ENCODE measurements around the gene NOS3. TPM values are rescaled to one million over a fixed set of nuclear protein-coding genes. Genes with fewer than 3 reads are reported as not detected.

NOS3 gene
- total and polyA plus RNA-seq, 9 of the 15 experiments (the other 6 are each of a cell fraction or from before 2014, with no cell fraction given): 1.1 to 121 (median 23.6) TPM

GRCh38 chr7:150988230-150989226 is 2.3 kb upstream of the NOS3 start (continued):
- TF ChIP-seq, protein P1, sequence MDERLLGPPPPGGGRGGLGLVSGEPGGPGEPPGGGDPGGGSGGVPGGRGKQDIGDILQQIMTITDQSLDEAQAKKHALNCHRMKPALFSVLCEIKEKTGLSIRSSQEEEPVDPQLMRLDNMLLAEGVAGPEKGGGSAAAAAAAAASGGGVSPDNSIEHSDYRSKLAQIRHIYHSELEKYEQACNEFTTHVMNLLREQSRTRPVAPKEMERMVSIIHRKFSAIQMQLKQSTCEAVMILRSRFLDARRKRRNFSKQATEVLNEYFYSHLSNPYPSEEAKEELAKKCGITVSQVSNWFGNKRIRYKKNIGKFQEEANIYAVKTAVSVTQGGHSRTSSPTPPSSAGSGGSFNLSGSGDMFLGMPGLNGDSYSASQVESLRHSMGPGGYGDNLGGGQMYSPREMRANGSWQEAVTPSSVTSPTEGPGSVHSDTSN (CRISPR knock-in tag; IDR thresholded peaks at IDR 0.05; ENCODE audit: low read depth): no peak
- TF ChIP-seq, protein P1 (tag; conservative IDR thresholded peaks at IDR 0.05; ENCODE audit: low read depth): 0 out of 2 replicates have a peak, but pooled peaks have one; percentile 16
- TF ChIP-seq PHF21A (IDR thresholded peaks at IDR 0.05; ENCODE audit: borderline replicate concordance, low read depth) (peak; percentile 31; the same call in 1 of the 2 replicates), BHLHE40 (IDR thresholded peaks at IDR 0.05; ENCODE audit: low read length) (peak; percentile 28; the same call in 1 of the 2 replicates), CREM (IDR thresholded peaks at IDR 0.05; ENCODE audit: low read depth) (peak; percentile 52; the same call in 1 of the 2 replicates), SP1 (CRISPR knock-in tag; IDR thresholded peaks at IDR 0.05) (peak; percentile 64), ETS1 (conservative IDR thresholded peaks at IDR 0.05; ENCODE audit: control insufficient read depth, low read depth, low read length) (peak; percentile 39; the same call in 1 of the 2 replicates), ARID1B (IDR thresholded peaks at IDR 0.05) (peak; percentile 31; the same call in 1 of the 2 replicates), CC2D1A (IDR thresholded peaks at IDR 0.05) (peak; percentile 95), MAZ (CRISPR knock-in tag; conservative IDR thresholded peaks at IDR 0.05 in 1 of 2, IDR thresholded peaks at IDR 0.05 in 1 of 2) (peak; percentile 83 to 95), MNT (conservative IDR thresholded peaks at IDR 0.05) (peak in 1 of 2 experiments; percentile 35; a peak in 1 of 4 replicates), ETV5 (CRISPR knock-in tag; IDR thresholded peaks at IDR 0.05; ENCODE audit: low read depth) (peak; percentile 74; the same call in 1 of the 2 replicates)
- TF ChIP-seq, protein P2, sequence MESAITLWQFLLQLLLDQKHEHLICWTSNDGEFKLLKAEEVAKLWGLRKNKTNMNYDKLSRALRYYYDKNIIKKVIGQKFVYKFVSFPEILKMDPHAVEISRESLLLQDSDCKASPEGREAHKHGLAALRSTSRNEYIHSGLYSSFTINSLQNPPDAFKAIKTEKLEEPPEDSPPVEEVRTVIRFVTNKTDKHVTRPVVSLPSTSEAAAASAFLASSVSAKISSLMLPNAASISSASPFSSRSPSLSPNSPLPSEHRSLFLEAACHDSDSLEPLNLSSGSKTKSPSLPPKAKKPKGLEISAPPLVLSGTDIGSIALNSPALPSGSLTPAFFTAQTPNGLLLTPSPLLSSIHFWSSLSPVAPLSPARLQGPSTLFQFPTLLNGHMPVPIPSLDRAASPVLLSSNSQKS (CRISPR knock-in tag; IDR thresholded peaks at IDR 0.05): no peak
- TF ChIP-seq, protein P3, sequence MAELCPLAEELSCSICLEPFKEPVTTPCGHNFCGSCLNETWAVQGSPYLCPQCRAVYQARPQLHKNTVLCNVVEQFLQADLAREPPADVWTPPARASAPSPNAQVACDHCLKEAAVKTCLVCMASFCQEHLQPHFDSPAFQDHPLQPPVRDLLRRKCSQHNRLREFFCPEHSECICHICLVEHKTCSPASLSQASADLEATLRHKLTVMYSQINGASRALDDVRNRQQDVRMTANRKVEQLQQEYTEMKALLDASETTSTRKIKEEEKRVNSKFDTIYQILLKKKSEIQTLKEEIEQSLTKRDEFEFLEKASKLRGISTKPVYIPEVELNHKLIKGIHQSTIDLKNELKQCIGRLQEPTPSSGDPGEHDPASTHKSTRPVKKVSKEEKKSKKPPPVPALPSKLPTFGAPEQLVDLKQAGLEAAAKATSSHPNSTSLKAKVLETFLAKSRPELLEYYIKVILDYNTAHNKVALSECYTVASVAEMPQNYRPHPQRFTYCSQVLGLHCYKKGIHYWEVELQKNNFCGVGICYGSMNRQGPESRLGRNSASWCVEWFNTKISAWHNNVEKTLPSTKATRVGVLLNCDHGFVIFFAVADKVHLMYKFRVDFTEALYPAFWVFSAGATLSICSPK (IDR thresholded peaks at IDR 0.05; ENCODE audit: borderline replicate concordance): peak; percentile 27; the same call in 1 of the 2 replicates
- TF ChIP-seq, protein P4, sequence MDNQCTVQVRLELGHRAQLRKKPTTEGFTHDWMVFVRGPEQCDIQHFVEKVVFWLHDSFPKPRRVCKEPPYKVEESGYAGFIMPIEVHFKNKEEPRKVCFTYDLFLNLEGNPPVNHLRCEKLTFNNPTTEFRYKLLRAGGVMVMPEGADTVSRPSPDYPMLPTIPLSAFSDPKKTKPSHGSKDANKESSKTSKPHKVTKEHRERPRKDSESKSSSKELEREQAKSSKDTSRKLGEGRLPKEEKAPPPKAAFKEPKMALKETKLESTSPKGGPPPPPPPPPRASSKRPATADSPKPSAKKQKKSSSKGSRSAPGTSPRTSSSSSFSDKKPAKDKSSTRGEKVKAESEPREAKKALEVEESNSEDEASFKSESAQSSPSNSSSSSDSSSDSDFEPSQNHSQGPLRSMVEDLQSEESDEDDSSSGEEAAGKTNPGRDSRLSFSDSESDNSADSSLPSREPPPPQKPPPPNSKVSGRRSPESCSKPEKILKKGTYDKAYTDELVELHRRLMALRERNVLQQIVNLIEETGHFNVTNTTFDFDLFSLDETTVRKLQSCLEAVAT (IDR thresholded peaks at IDR 0.05): 0 out of 4 replicates have a peak, but pooled peaks of 1 of the 2 experiments have one; percentile 48

All from K562 (cell line).